SK-N-SH (cell line): Measurements from ENCODE around the gene KIF16B.

Experiments used
- ELF1 ChIP-seq: IDR thresholded peaks from 2 replicates; pipeline ENCODE4 v1.4.0; 2012
- MEF2A ChIP-seq: IDR thresholded peaks from 2 replicates; pipeline ENCODE4 v1.4.0; 2012; ENCODE audit warnings: low read depth, borderline replicate concordance
- MXI1 ChIP-seq: IDR thresholded peaks from 2 replicates; pipeline ENCODE4 v1.6.1; 2012; ENCODE audit warnings: mild to moderate bottlenecking, low read depth, low read length, improper control_type of control experiment
- YY1 ChIP-seq: IDR thresholded peaks from 2 replicates; pipeline ENCODE4 v1.4.0; 2012; ENCODE audit warnings: low read depth, mild to moderate bottlenecking
- TF ChIP-seq, protein P1 (sequence below): IDR thresholded peaks from 2 replicates; pipeline ENCODE4 v1.4.0; 2012; ENCODE audit warnings: low read depth
- TF ChIP-seq, protein P2 (sequence below): fragments of 200-600 bp; sonication (generic); IDR thresholded peaks from 2 replicates; pipeline ENCODE4 v1.6.1; 2017; ENCODE audit warnings: antibody characterized with exemption, mild to moderate bottlenecking, moderate library complexity

DNA sequence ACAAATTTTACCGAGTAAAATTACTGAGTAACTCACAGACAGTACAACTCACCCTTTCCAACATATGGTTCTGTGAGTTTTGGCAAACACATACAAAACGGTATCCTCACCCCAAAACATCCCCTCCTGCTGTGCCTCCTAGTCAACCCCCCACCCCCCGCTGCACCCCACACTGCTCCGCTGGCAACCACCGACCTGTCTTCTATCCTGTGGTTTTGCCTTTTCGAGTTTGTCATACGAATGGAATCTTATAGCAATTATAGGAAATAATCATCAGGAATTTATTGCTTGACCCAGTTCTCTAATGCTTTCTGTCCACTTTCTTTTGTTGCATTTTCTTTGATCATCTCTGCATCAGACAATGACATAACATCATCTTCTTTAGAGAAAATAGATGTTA, 312.3 kb downstream of the KIF16B start:
- TF ChIP-seq, protein P1, sequence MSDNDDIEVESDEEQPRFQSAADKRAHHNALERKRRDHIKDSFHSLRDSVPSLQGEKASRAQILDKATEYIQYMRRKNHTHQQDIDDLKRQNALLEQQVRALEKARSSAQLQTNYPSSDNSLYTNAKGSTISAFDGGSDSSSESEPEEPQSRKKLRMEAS: no peak
- no peak for TF ChIP-seq MXI1
- TF ChIP-seq, protein P2, sequence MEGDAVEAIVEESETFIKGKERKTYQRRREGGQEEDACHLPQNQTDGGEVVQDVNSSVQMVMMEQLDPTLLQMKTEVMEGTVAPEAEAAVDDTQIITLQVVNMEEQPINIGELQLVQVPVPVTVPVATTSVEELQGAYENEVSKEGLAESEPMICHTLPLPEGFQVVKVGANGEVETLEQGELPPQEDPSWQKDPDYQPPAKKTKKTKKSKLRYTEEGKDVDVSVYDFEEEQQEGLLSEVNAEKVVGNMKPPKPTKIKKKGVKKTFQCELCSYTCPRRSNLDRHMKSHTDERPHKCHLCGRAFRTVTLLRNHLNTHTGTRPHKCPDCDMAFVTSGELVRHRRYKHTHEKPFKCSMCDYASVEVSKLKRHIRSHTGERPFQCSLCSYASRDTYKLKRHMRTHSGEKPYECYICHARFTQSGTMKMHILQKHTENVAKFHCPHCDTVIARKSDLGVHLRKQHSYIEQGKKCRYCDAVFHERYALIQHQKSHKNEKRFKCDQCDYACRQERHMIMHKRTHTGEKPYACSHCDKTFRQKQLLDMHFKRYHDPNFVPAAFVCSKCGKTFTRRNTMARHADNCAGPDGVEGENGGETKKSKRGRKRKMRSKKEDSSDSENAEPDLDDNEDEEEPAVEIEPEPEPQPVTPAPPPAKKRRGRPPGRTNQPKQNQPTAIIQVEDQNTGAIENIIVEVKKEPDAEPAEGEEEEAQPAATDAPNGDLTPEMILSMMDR: no peak
- no peak for TF ChIP-seq MEF2A
- no peak for TF ChIP-seq YY1
- no peak for TF ChIP-seq ELF1
